Measurements from ENCODE around the gene VPS13C.
"Not testable (repeated sequence)": the region's sequence is repeated elsewhere in the genome, so short reads cannot be mapped to it uniquely, and the experiment has no call there.

VPS13C gene

DNA sequence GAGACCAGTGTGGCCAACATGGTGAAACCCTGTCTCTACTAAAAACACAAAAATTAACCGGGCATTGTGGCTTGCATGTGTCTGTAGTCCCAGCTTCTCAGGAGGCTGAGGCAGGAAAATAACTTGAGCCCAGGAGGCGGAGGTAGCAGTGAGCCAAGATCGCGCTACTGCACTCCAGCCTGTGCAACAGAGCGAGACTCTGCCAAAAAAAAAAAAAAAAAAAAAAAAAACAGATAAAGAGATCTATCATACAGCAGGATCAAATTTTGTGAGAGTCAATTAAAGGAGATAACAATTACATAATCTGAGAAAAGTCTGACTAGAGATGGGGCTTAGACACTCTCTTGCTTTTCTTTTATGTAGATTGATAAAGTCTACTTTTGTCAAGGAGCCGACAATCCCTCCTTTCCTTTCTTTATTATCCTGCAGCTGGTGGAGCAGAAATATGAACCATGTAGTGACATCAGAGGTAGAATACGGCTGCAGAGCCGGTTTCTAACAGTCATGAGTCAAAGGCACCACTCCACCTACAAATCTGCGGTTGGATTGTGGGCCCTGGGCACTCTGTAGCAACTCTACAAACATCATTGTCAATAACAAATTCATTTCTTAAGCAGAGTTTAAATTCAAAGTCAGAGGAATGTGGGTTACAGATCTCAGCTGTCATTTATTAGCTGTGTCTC is 15.5 kb upstream of the VPS13C start:
- no peak for FAIRE-seq

DNA sequence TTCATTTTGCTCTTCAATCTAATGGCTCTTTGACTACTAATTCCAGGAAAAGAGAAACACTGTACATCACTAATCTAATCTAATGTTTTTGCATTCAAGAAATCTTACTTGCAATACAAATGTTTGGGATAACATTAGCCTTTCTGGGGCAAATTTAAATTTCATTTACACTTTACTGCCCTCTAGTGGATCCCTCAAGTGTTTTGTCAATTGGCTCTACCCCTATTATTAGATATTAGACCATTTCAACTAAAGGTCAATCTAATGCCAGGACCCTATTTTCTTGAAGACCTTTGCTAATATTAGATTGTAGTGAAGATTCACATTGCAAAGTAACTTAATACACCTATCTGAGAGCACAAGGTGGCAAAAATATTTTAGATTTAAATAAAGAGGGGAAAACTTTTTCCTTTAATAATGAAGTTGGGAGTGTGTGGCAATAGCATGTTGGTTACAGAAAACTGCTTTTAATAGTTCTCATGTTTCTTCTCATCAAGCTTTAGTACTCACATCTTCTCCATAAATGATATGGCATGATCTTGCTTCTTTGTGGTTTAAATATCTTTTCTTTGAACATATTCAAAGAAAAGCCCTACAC is 11.6 kb upstream of the VPS13C start:
- peak; percentile 97 for FAIRE-seq

DNA sequence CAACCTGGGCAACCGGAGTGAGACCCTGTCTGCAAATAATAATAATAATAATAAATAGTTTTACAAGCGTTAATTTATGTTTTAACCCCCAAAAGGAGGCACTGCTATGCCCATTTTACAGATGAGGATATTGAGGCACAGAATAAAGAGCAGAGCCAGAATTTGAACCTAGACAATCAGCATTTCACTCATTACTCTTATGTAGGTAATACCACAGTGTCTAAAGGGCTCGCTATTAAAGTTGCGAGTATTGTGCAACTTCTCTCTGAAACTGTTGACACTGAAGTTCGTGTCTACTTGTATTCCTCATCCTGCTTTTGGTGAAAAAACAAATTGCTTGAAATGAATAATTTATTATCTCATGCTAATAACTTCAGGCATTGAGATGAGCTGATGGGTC is 9.3 kb upstream of the VPS13C start:
- FAIRE-seq, result no peak

DNA sequence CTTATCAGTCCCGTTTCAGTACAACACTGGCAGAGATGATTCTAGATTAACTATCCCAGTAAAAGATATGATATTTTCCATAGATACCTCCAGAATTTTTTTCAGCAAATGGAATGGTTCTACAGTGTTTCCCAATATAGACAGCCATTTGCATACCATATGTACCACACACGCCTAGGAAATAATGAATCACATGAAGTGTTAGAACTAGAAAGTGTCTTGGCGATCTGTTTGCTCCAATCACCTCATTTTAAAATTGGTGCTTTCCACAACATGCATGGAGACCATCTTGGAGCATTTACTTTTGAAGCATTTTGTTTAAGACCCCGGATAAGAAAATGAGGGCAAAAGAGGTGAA is 8.5 kb upstream of the VPS13C start:
- FAIRE-seq, result no peak

DNA sequence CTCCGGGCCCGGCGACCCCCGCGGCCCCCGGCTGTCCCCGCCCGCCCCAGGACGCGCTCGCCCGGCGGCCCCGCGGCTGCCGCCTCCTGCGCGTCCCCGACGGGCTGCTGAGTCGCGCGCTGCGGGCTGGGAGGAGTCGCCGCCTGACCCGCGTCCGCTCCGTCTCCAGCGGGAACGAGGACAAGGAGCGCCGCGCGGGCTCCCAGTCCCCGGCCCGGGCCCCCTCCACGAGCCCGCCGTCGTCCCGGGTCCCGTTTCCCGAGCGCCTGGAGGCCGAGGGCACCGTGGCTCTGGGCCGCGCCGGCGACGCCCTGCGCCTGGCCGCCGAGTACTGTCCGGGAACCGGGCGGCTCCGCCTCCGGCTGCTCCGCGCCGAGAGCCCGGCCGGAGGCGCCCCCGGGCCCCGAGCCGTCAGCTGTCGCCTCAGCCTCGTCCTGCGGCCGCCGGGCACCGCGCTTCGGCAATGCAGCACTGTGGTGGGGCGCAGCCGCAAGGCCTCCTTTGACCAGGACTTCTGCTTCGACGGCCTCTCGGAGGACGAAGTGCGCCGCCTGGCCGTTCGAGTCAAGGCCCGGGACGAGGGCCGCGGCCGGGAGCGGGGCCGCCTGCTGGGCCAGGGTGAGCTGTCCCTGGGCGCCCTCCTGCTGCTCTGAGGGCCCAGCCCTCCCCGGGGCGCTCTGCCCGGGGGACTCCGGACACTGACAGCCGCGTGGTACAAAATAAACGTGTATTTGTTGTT is 8.0 kb upstream of the VPS13C start:
- no peak for FAIRE-seq

DNA sequence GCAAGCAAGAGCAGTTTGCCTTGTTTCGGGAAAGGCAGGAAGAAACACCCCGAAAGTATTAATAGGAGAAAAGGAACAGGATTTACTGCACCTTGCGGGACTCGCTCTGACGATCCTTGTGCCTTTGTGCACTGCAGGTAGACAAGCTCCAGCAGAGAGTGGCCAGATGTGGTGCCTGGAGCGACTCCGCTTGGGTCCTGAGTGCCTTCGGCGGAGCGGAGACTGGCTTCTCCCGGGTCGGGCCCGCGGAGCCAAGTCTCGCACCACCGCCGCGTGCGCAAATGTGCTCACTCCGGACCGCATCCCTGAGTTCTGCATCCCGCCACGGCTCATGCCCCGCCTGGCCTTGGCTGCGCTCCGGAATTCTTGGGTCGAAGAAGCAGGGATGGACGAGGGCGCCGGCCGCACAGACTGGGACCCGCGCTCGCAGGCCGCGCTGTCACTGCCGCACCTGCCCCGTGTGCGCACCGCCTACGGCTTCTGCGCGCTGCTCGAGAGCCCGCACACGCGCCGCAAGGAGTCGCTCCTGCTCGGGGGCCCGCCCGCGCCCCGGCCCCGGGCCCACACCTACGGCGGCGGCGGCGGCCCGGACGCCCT is 7.3 kb upstream of the VPS13C start:
- FAIRE-seq, result no peak

DNA sequence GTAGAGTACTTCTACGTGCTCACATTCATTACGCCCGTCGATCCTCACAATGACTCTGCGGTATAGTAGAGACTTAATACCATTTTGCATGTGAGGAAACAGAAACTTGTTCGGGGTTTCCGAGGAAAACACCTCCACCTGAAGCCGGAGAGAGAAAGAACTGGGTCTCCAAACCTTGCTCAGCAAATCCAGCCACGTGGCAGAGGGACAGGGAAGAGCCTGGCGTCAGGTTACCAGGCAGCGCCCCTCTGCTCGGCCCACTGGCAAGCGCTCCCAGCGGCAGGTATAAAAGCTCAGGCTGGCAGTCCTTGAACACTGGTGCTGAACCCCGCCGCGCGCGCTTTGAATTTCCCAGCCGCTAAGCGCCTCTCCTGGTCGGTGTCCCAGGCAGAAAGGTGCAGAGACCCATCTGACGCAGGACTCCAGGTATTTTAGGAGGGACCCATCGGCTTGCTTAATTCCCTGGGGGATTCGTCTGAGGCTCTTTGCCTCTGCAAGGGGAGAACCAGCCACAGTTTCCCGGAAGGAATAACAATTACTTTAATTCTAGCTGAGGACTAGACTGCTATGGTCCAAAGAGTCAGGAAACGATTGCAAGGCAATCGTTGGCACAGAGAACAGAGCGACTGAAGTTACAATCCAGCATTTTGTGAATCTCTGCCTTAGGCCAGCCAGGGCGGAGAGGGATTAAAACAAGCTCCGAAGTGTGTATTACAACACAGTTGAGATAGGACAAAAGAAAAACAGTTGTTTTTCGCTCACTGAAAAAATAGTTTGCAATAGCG is 6.6 kb upstream of the VPS13C start, which contains the start of gene C2CD4A:
C2CD4A (plus strand) TSS at position 315 of the 785 bp plus-strand sequence. CDS start 637 bp downstream, outside the sequence.
- FAIRE-seq, result no peak

DNA sequence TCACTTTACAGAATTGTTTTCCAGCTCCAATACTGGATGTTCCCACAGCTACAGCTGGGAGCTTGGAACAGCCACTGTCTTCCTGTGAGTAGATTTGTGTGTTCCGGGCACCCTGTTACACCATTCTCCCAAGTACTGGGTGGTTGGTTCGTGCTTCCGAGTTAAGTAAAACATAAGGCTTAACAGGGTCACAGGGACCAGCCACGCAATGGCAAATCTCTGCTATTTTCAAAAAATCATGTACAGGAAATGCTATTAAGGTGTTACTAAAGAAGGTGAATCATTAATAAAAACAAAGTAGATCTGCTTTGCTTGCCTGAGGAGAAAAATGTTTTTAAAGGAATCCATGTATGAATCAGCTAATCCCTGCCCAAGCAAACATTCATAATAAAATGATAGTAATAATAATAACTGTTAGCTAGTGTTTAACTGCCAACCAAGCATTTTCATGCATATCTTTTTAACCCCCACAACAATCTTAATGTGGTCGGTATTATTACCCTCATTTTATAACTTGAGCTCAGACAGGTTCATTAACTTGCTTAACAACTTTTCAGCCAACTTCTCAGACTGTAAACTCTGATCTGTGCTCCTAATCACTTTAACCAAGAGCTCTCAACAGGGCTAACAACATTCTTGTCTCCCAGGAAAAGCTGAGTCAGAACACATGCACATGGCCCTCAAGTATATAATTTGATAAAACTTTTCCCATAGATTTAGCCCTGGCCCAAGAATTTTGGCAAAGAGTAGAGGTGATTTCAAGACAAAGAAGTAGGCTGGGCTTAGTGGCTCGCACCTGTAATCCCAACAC is 3.8 kb upstream of the VPS13C start:
- no peak for FAIRE-seq

DNA sequence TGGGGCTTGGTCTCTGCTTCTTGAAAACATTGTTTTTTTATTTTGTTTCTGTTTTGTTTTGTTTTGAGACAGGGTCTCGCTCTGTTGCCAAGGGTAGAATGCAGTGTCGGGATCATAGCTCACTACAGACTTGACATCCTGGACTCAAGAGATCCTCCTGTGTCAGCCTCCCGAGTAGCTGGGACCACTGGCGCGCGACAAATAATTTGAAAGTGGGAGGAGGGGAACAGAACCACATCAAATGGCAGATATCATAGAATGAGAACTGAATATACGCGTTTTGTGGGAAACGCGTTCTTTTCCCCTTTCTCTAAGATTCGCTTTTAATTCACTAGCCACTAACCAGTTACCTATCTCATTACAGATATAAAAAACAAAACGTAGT is 641 bp upstream of the VPS13C start:
- no peak for FAIRE-seq

DNA sequence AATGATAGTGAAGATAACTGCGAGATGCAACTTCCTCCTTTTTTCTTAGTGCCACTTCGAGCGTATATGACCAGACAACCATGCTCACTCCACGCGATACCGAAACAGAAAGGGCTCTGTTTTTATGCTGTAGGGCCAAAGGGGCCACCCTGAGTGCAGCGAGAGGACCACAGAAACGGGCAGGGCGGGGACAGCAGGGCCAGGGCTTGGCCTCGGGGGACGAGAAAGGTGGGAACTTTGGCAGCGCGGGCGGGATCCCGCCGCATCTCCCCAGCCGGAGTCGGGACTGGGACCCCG is 483 bp downstream of the VPS13C start:
- no peak for FAIRE-seq

DNA sequence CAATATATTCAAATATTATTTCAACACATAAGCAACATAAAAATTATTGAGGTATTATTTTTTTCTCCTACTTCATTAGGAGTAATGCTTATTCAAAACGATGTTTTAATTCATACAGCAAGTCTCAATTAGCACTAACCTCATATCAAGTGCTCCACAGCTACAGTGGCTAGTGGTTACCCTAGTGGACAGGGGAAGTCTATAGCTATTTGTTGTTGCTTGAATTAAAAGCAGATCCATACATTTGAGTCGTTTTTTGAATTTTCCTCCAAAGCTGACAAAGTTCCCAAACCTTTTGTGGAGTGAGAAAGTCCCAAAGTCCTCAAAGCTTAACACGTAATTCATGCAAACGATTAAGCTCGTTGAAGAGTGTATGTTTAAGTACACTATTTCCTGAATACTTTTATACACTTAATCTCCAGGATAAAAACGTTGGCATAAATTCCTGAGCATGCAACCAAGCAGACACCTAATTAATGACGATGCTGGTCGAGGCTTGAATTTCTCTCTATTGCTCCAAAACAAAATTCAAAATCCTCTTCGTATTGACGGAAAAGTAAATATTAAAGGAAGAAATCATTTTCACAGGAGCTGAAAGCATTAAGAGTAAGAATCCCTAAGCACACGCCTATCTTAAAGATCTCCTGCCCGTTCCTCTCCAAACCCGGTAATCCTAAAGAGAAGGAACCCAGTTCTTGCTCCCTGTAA is 985 bp downstream of the VPS13C start:
- FAIRE-seq, result no peak

DNA sequence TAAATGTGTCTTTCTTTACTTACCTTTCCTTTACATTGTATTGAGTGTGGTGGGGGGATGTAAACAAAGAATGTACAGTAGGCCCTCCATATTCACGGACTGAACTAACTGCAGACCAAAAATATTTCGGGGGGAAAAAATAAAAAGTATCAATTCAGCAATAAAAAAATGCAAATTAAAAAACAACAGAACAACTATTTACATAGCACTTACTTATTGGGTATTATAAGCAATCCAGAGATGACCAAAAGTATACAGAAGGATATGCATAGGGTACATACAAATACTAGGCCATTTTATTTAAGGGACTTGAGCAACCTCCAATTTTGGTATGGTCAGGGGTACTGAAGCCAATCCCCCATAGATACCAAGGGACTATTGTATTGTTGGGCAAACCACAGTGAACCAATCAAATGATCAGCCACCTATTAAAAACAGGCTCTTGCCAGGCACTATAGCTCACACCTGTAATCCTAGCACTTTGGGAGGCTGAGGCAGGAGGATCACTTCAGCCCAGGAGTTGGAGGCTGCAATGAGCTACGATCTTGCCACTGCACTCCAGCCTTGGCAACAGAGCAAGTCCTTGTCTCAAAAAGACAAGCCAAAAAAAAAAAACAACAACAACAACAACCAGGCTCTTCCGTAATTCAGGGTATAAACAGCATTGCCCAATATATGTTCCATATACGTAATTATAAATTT is 1.8 kb downstream of the VPS13C start:
- no peak for FAIRE-seq

DNA sequence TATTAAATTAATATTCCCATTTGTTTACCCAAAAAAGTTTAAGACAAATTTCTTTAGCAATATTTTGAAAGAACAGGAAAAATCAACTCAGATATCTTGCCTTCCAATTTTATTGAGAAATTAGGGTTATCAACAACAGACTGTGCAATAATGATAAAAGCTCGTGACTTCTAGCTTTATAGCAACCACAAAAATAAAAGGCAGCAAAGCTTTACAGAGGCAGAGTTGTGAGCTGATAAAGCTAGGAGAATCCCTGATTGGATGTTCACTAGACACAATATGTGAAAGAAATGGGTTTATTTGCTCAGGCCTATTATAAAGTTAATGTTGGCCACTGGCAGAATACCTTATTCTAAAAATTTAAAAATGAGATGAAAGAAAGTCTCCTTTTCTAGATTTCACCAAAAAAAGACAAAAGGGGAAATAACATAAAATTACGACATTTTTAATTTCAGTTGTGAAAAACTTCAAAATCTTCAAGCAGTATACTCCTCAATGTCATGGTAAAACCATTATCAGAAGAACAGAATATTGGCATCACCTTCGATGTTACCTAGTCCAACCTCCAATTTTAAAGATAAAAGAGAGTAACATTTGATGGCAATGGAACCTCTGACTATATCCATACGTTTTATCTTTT is 2.8 kb downstream of the VPS13C start:
- FAIRE-seq, result no peak

DNA sequence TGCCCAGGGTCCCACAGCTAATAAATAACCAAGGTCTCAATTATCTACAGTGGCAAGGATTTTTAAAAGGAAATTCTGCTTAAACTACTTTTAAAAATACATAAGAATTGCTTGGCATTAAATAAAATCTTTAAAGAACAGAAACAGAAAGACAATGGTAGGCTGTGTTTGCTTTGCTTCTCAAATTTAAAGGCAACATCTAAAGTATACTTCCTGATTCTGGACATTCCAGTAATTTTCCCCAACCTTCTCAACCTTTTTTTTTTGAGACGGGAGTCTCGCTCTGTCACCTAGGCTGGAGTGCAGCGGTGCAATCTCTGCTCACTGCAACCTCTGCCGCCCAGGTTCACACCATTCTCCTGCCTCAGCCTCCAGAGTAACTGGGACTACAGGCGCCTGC is 5.3 kb downstream of the VPS13C start:
- FAIRE-seq, result no peak

DNA sequence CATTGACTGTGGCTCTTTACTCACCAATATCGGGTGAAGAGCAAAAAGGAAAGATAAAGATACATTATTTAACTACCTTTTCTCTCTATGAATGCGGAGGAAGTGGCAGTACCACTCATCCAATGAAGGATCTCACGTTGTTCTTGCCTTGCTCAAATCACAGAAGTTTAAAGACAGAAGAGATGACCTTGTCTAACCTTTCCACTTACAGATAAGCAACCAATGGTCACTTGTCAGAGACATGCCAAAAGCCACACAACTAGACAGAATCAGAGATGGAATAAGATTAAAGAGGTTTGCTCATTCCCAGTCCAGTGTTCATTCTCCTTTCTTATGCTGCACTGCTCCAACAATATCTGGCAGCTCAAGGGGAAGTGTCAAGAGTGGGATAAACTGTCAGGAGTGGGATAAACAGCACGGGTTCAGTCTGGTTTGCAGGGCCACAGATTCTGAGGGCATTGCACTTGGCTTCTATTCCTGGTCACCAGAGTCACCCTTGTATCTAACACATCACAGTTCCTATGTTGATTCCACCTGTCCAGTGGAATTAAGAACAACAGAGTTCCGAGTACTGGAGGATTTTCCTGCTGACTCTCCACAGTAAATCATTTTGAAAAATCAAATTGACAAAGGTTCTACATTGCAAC is 6.7 kb downstream of the VPS13C start:
- FAIRE-seq, result no peak

DNA sequence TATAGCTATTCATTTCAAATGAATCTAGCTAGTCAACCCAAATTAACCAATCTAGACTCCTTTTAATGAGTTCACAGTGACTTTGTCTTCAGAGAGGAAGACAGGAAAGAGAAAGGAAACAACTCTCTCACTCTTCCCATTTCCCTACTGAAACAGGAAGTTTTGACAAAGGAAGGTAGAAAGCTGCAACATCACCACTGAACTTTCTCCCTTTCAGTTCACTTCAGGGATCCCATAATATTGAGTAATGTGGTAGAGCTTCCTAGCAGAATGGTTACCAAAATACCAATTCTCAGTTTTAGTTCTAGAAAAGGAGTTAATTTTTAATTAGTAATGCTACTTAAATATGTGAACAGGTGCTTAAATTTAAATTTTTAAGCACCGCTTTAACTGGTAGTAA is 7.5 kb downstream of the VPS13C start:
- no peak for FAIRE-seq

DNA sequence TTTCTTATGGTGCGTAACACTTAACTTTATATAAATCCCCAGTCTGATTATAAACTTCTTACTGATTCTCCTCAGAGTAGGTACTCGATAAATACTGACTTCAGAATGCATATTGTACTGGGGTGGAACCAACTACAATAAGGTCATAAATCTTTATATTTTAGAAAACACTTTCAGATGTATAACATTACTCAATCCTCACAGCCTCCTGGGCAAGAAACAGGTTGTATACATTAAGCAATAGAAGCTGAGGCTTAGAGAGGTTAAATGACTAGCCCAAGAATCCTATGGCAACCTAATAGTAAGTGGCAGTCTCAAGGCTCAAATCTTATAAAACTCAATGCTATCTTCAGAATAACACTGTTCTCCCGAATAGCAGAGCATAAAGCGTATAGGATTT is 9.1 kb downstream of the VPS13C start:
- FAIRE-seq, result no peak

DNA sequence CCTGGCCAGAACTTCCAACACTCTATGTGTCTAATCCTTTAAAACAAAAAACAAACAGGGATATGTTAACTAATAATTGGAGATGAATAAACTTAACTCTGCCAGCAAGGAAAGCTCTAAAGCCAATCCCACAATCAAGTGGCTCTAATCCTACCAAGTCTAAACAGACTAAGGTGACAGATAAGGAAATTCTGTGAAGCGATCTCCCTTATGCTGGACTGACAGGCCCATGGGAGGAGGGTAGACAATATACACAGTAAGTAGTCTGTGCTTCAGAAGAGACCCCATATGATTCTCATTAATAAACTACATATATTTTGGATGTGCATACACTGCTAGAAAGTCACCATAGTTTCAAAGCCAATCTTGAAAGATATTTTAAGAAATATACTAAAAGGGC is 10.1 kb downstream of the VPS13C start:
- FAIRE-seq, result no peak

DNA sequence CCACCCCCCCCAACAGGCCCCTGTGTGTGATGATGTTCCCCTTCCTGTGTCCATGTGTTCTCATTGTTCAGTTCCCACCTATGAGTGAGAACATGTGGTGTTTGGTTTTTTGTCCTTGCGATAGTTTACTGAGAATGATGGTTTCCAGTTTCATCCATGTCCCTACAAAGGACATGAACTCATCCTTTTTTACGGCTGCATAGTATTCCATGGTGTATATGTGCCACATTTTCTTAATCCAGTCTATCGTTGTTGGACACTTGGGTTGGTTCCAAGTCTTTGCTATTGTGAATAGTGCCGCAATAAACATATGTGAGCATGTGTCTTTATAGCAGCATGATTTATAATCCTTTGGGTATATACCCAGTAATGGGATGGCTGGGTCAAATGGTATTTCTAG is 12.0 kb downstream of the VPS13C start:
- FAIRE-seq, result not testable (repeated sequence)

DNA sequence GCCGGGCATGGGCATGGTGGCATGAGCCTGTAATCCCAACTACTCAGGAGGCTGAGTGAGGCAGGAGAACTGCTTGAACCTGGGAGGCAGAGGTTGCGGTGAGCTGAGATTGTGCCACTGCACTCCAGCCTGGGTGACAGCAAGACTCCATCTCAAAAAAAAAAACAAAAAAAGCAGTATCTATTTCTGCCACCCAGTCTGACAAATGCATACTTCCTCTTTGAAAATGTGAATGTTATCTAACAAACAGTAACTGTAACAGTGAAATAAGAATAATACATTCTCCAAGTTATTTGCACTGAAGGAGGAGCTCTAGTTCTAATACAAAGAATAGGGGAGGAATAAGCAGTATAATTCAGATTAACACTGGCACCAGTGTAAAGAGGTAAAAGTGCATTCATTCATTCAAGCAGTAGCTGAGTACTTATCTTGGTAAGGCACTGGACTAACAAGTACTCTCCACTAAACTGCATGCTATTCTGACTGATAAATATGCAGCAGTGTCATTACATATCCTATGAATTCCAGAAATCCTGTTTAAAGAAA is 12.9 kb downstream of the VPS13C start:
- no peak for FAIRE-seq

Measured in G401.6 (cell line).